ENCODE data around the gene ETV4. TPM values are rescaled to one million over a fixed set of nuclear protein-coding genes. Genes with fewer than 3 reads are reported as not detected.
A peak's percentile ranks its signal among the peaks of the same experiment; 100 is the strongest.

Gene ETV4
- total and polyA plus RNA-seq, 2 of the 13 experiments (the other 11 are each of a cell fraction or from before 2014, with no cell fraction given), result 128 to 330 TPM

- TF ChIP-seq, protein P1, sequence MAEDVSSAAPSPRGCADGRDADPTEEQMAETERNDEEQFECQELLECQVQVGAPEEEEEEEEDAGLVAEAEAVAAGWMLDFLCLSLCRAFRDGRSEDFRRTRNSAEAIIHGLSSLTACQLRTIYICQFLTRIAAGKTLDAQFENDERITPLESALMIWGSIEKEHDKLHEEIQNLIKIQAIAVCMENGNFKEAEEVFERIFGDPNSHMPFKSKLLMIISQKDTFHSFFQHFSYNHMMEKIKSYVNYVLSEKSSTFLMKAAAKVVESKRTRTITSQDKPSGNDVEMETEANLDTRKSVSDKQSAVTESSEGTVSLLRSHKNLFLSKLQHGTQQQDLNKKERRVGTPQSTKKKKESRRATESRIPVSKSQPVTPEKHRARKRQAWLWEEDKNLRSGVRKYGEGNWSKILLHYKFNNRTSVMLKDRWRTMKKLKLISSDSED (CRISPR knock-in tag; IDR thresholded peaks at IDR 0.05), result 0 out of 2 replicates have a peak, but pooled peaks have one; percentile 18
- TF ChIP-seq ZNF264 (CRISPR knock-in tag; IDR thresholded peaks at IDR 0.05), result no peak
- 0 out of 2 replicates have a peak, but pooled peaks have one; percentile 87 for TF ChIP-seq RARG (CRISPR knock-in tag; IDR thresholded peaks at IDR 0.05; ENCODE audit: low read depth)
- no peak; the same call in 1 of the 2 replicates for TF ChIP-seq ZFP41 (CRISPR knock-in tag; IDR thresholded peaks at IDR 0.05; ENCODE audit: borderline replicate concordance)
- TF ChIP-seq PAWR (CRISPR knock-in tag; IDR thresholded peaks at IDR 0.05; ENCODE audit: borderline replicate concordance), result peak; percentile 94
- TF ChIP-seq, protein P2, sequence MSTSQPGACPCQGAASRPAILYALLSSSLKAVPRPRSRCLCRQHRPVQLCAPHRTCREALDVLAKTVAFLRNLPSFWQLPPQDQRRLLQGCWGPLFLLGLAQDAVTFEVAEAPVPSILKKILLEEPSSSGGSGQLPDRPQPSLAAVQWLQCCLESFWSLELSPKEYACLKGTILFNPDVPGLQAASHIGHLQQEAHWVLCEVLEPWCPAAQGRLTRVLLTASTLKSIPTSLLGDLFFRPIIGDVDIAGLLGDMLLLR (CRISPR knock-in tag; IDR thresholded peaks at IDR 0.05), result peak; percentile 56; the same call in 1 of the 2 replicates
- peak; percentile 98 for TF ChIP-seq ZBTB7B (CRISPR knock-in tag; IDR thresholded peaks at IDR 0.05)
- TF ChIP-seq NFAT5 (CRISPR knock-in tag; IDR thresholded peaks at IDR 0.05), result no peak
- TF ChIP-seq ZSCAN9 (CRISPR knock-in tag; IDR thresholded peaks at IDR 0.05; ENCODE audit: borderline replicate concordance), result peak; percentile 90
- TF ChIP-seq SP5 (CRISPR knock-in tag; IDR thresholded peaks at IDR 0.05; ENCODE audit: borderline replicate concordance, low read depth), result peak; percentile 97
- TF ChIP-seq, protein P3, sequence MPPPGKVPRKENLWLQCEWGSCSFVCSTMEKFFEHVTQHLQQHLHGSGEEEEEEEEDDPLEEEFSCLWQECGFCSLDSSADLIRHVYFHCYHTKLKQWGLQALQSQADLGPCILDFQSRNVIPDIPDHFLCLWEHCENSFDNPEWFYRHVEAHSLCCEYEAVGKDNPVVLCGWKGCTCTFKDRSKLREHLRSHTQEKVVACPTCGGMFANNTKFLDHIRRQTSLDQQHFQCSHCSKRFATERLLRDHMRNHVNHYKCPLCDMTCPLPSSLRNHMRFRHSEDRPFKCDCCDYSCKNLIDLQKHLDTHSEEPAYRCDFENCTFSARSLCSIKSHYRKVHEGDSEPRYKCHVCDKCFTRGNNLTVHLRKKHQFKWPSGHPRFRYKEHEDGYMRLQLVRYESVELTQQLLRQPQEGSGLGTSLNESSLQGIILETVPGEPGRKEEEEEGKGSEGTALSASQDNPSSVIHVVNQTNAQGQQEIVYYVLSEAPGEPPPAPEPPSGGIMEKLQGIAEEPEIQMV (CRISPR knock-in tag; IDR thresholded peaks at IDR 0.05; ENCODE audit: low read depth), result peak; percentile 89
- TF ChIP-seq FUBP1 (CRISPR knock-in tag; IDR thresholded peaks at IDR 0.05; ENCODE audit: borderline replicate concordance), result peak; percentile 37; the same call in 1 of the 2 replicates
- TF ChIP-seq, protein P4, sequence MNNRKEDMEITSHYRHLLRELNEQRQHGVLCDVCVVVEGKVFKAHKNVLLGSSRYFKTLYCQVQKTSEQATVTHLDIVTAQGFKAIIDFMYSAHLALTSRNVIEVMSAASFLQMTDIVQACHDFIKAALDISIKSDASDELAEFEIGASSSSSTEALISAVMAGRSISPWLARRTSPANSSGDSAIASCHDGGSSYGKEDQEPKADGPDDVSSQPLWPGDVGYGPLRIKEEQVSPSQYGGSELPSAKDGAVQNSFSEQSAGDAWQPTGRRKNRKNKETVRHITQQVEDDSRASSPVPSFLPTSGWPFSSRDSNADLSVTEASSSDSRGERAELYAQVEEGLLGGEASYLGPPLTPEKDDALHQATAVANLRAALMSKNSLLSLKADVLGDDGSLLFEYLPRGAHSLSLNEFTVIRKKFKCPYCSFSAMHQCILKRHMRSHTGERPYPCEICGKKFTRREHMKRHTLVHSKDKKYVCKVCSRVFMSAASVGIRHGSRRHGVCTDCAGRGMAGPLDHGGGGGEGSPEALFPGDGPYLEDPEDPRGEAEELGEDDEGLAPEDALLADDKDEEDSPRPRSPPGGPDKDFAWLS (CRISPR knock-in tag; IDR thresholded peaks at IDR 0.05; ENCODE audit: borderline replicate concordance), result peak; percentile 99; the same call in 1 of the 2 replicates
- no peak for TF ChIP-seq GPN1 (CRISPR knock-in tag; IDR thresholded peaks at IDR 0.05; ENCODE audit: borderline replicate concordance)
- TF ChIP-seq FOXJ3 (CRISPR knock-in tag; IDR thresholded peaks at IDR 0.05; ENCODE audit: borderline replicate concordance), result peak; percentile 81; the same call in 1 of the 2 replicates
Observed at GRCh38 chr17:43530288-43531081, 15.7 kb downstream of the ETV4 start (continued).
